Caco-2 (cell line): ENCODE results near the gene CARD11. TPM values are rescaled to one million over a fixed set of nuclear protein-coding genes. Genes with fewer than 3 reads are reported as not detected.

Source experiments
- BruUV-seq: library from RNA; stranded (reverse); fragments of 400-500 nt; replicated peaks from 2 replicates; lab custom pipeline; 2021; lab: Mats Ljungman, UMichigan
- CTCF ChIA-PET: fragments of 300-600 bp; sonication (Branson Sonifier 250); formaldehyde crosslinking; loops from one replicate; lab custom pipeline; 2022; ENCODE audit warnings: antibody characterized with exemption; lab: Charles Lee
- POLR2A ChIA-PET: fragments of 300-600 bp; sonication (Branson Sonifier 250); formaldehyde crosslinking; loops from one replicate; lab custom pipeline; 2022; ENCODE audit warnings: antibody characterized with exemption; lab: Charles Lee
- DNase-seq, 2 experiments: peaks; one replicate each; pipeline versions ENCODE4 v3.0.0 to v3.0.0-alpha.2; 2020 to 2022
- H3K27me3 ChIP-seq: replicated peaks from 2 replicates; pipeline ENCODE4 v1.6.0; 2011; ENCODE audit warnings: low read length; ENCODE audit not compliant: control insufficient read depth, insufficient read depth
- H3K36me3 ChIP-seq: 2 replicates; pipeline ENCODE4 v1.5.1; 2011; ENCODE audit warnings: low read length; ENCODE audit not compliant: control insufficient read depth, insufficient read depth
- H3K4me1 ChIP-seq: fragments of 250-450 bp; sonication (Bioruptor Pico); 2 replicates; pipeline ENCODE4 v1.5.1; 2020; ENCODE audit warnings: mild to moderate bottlenecking
- H3K4me3 ChIP-seq: 2 replicates; pipeline ENCODE4 v1.5.1; 2011; ENCODE audit warnings: low read depth, mild to moderate bottlenecking, control low read depth, low read length
- H3K9me3 ChIP-seq: fragments of 250-450 bp; sonication (Bioruptor Pico); 2 replicates; pipeline ENCODE4 v1.5.1; 2020; ENCODE audit warnings: mild to moderate bottlenecking, moderate library complexity
- H3K27ac Mint-ChIP-seq: one replicate; pipeline ENCODE4 v1.8.0; 2022; ENCODE audit warnings: mixed read lengths; ENCODE audit not compliant: unreplicated experiment
- H3K27me3 Mint-ChIP-seq: one replicate; pipeline ENCODE4 v1.8.0; 2022; ENCODE audit warnings: mixed read lengths; ENCODE audit not compliant: insufficient read depth, unreplicated experiment
- H3K36me3 Mint-ChIP-seq: one replicate; pipeline ENCODE4 v1.8.0; 2022; ENCODE audit warnings: mild to moderate bottlenecking, mixed read lengths; ENCODE audit not compliant: insufficient read depth, unreplicated experiment
- H3K4me1 Mint-ChIP-seq: one replicate; pipeline ENCODE4 v1.8.0; 2022; ENCODE audit warnings: low read depth, mixed read lengths; ENCODE audit not compliant: unreplicated experiment
- H3K4me3 Mint-ChIP-seq: one replicate; pipeline ENCODE4 v1.8.0; 2022; ENCODE audit warnings: mild to moderate bottlenecking, moderate library complexity, mixed read lengths; ENCODE audit not compliant: unreplicated experiment
- H3K9me3 Mint-ChIP-seq: one replicate; pipeline ENCODE4 v1.8.0; 2022; ENCODE audit warnings: mixed read lengths; ENCODE audit not compliant: unreplicated experiment
- intact Hi-C: fragments of 100-400 bp; cut with micrococcal nuclease; formaldehyde crosslinking; loops from one replicate; pipeline ENCODE4 v1.10.0; 2022; ENCODE audit not compliant: unreplicated experiment
- total RNA-seq: library from RNA; stranded (reverse); gene quantifications from 2 replicates; pipeline ENCODE4 v1.2.3, GENCODE V29; 2022
- TF ChIP-seq, protein P1 (sequence below), 2 experiments: fragments of 200-600 bp in 1 of 2; IDR thresholded peaks; 1 replicate in 1 of 2; 2 replicates in 1 of 2; pipeline versions ENCODE4 v1.5.1 to v1.8.0; 2011 to 2022; ENCODE audit warnings: antibody characterized with exemption in 1 of 2, control low read depth in 1 of 2, inconsistent platforms in 1 of 2, low read depth in 1 of 2, low read length in 1 of 2, mild to moderate bottlenecking in 1 of 2, moderate library complexity in 1 of 2; ENCODE audit not compliant: insufficient read depth in 1 of 2, severe bottlenecking in 1 of 2, unreplicated experiment in 1 of 2

CARD11 gene
- total RNA-seq, 1 experiment from 2014 or later, result 5.4 TPM

- Histone ChIP-seq H3K36me3 (no peaks in the 10 kb centered on the region), H3K27me3 (no peaks in the 10 kb centered on the region; the same call in 1 of the 2 replicates), H3K9me3 (no peaks in the 10 kb centered on the region), H3K4me3 (no peak overlapping the region), H3K4me1 (no peaks in the 10 kb centered on the region)
- BruUV-seq, result no TSS peak
- intact Hi-C loops, result no loop called here
- no peaks in the 10 kb centered on the region for H3K4me1 Mint-ChIP-seq
- ChIA-PET POLR2A (no interaction called here), CTCF (no interaction called here)
- H3K36me3 Mint-ChIP-seq, result no peaks in the 10 kb centered on the region
- TF ChIP-seq, protein P1, sequence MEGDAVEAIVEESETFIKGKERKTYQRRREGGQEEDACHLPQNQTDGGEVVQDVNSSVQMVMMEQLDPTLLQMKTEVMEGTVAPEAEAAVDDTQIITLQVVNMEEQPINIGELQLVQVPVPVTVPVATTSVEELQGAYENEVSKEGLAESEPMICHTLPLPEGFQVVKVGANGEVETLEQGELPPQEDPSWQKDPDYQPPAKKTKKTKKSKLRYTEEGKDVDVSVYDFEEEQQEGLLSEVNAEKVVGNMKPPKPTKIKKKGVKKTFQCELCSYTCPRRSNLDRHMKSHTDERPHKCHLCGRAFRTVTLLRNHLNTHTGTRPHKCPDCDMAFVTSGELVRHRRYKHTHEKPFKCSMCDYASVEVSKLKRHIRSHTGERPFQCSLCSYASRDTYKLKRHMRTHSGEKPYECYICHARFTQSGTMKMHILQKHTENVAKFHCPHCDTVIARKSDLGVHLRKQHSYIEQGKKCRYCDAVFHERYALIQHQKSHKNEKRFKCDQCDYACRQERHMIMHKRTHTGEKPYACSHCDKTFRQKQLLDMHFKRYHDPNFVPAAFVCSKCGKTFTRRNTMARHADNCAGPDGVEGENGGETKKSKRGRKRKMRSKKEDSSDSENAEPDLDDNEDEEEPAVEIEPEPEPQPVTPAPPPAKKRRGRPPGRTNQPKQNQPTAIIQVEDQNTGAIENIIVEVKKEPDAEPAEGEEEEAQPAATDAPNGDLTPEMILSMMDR (IDR thresholded peaks at IDR 0.05; ENCODE audit: insufficient read depth in 1 of 2, low read depth in 1 of 2, low read length in 1 of 2, severe bottlenecking in 1 of 2, unreplicated experiment in 1 of 2), result no peak
- H3K9me3 Mint-ChIP-seq, result no peaks in the 10 kb centered on the region
- H3K27ac Mint-ChIP-seq, result no peak overlapping the region
- DNase-seq, result peak in 1 of 2 experiments; percentile 14
- H3K27me3 Mint-ChIP-seq, result no peaks in the 10 kb centered on the region
- no peak overlapping the region for H3K4me3 Mint-ChIP-seq
These were observed 70.9 kb downstream of the CARD11 start for GRCh38 chr7:2972835-2973161.

DNA sequence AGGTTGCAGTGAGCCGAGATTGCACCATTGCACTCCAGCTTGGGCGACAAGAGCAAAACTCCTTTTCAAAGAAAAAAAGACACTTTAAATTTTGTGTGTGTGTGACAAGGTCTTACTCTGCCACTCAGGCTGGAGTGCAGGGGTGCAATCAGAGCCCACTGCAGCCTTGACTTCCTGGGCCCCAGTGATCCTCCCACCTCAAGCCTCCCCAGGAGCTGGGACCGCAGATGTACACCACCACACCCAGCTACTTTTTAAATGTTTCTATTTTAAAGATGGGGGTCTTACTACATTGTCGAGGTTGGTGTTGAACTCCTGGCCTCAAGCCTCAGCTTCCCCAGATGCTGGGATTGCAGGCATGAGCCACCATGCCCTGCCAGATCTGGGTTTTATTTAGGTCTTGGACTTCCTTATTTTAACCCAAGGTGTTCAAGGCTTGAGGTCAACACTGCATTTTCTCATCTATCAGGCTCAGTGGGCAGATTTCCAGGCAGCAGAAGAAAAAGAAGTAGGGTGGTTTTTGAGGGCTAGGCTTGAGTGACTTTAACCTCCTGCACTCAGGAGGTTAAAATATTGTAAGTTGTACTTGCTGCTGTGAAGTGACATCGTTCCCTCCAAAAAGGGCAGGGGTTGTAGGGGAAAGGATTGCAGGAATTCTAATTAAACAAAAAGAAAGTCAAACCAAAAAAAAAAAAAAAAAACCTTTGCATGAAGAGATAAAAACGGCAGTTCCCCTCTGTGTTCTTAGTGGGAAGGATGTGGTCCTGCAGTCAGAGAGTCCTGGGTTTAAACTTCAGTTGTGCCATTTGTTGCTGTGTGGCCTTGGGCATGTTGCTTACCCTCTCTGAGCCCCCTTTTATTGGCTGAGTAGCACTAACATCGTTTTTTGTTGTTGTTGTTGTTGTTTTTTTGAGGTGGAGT lies 71.5 kb downstream of the CARD11 start:
- no peaks in the 10 kb centered on the region for H3K9me3 ChIP-seq
- no peaks in the 10 kb centered on the region for H3K27me3 Mint-ChIP-seq
- CTCF ChIA-PET, result no interaction called here
- H3K27me3 ChIP-seq, result no peaks in the 10 kb centered on the region; the same call in 1 of the 2 replicates
- no peaks in the 10 kb centered on the region for H3K4me1 Mint-ChIP-seq
- H3K27ac Mint-ChIP-seq, result no peak overlapping the region
- peak in 1 of 2 experiments; percentile 3 for DNase-seq
- POLR2A ChIA-PET, result no interaction called here
- no peaks in the 10 kb centered on the region for H3K4me1 ChIP-seq
- no peaks in the 10 kb centered on the region for H3K9me3 Mint-ChIP-seq
- H3K4me3 Mint-ChIP-seq, result no peak overlapping the region
- no TSS peak for BruUV-seq
- no peak overlapping the region for H3K4me3 ChIP-seq
- no peaks in the 10 kb centered on the region for H3K36me3 ChIP-seq
- intact Hi-C loops, result no loop called here
- TF ChIP-seq, protein P1 (IDR thresholded peaks at IDR 0.05; ENCODE audit: insufficient read depth in 1 of 2, low read depth in 1 of 2, low read length in 1 of 2, severe bottlenecking in 1 of 2, unreplicated experiment in 1 of 2), result no peak
- no peaks in the 10 kb centered on the region for H3K36me3 Mint-ChIP-seq

GRCh38 chr7:2970861-2971260 lies 72.8 kb downstream of the CARD11 start:
- CTCF ChIA-PET, result no interaction called here
- Mint-ChIP-seq H3K36me3 (no peaks in the 10 kb centered on the region), H3K4me3 (no peak overlapping the region), H3K27ac (no peak overlapping the region), H3K27me3 (no peaks in the 10 kb centered on the region), H3K4me1 (no peaks in the 10 kb centered on the region), H3K9me3 (no peaks in the 10 kb centered on the region)
- H3K36me3 ChIP-seq, result no peaks in the 10 kb centered on the region
- POLR2A ChIA-PET, result no interaction called here
- TF ChIP-seq, protein P1 (IDR thresholded peaks at IDR 0.05; ENCODE audit: insufficient read depth in 1 of 2, low read depth in 1 of 2, low read length in 1 of 2, severe bottlenecking in 1 of 2, unreplicated experiment in 1 of 2), result no peak
- peak in 1 of 2 experiments; percentile 9 for DNase-seq
- H3K4me3 ChIP-seq, result no peak overlapping the region
- peaks cover 2% of the 10 kb centered on the region for H3K9me3 ChIP-seq
- H3K27me3 ChIP-seq, result no peaks in the 10 kb centered on the region; the same call in 1 of the 2 replicates
- intact Hi-C loops, result no loop called here
- H3K4me1 ChIP-seq, result no peaks in the 10 kb centered on the region
- no TSS peak for BruUV-seq
